AG10803 (cell line): ENCODE data around the gene IFNK.
A peak's percentile ranks its signal among the peaks of the same experiment; 100 is the strongest.

Source experiments
- DNase-seq: peaks from one replicate; pipeline ENCODE4 v3.0.0; 2010; ENCODE audit warnings: low read depth
- H3K4me3 ChIP-seq: 2 replicates; pipeline ENCODE4 v1.5.1; 2011; ENCODE audit warnings: mild to moderate bottlenecking, low read length, control low read depth
- CTCF ChIP-seq: conservative IDR thresholded peaks from 2 replicates; pipeline ENCODE4 v1.5.1; 2011; ENCODE audit warnings: mild to moderate bottlenecking, low read length, control low read depth, inconsistent platforms

IFNK gene

GRCh38 chr9:27563738-27564430 is 39.8 kb downstream of the IFNK start:
- no peak for TF ChIP-seq CTCF
- no peak overlapping the region for H3K4me3 ChIP-seq
- no peak for DNase-seq

GRCh38 chr9:27564670-27565069 is 40.6 kb downstream of the IFNK start:
- TF ChIP-seq CTCF, result no peak
- no peak for DNase-seq
- no peak overlapping the region for H3K4me3 ChIP-seq

- no peak overlapping the region for H3K4me3 ChIP-seq
- no peak for TF ChIP-seq CTCF
- DNase-seq, result no peak
These were observed 41.6 kb downstream of the IFNK start for GRCh38 chr9:27565696-27566095.

- no peak for DNase-seq
- no peak for TF ChIP-seq CTCF
These were observed 42.0 kb downstream of the IFNK start for GRCh38 chr9:27566118-27566517.

GRCh38 chr9:27569406-27569805 is 45.3 kb downstream of the IFNK start:
- no peak for DNase-seq
- no peak overlapping the region for H3K4me3 ChIP-seq
- TF ChIP-seq CTCF, result no peak

More at GRCh38 chr9:27566118-27566517, 42.0 kb downstream of the IFNK start:
- H3K4me3 ChIP-seq, result no peak overlapping the region

GRCh38 chr9:27571011-27571410 is 46.9 kb downstream of the IFNK start:
- no peak for DNase-seq
- TF ChIP-seq CTCF, result no peak
- no peak overlapping the region for H3K4me3 ChIP-seq

GRCh38 chr9:27572061-27572460 is 48.0 kb downstream of the IFNK start:
- no peak for DNase-seq
- no peak for TF ChIP-seq CTCF
- H3K4me3 ChIP-seq, result peak overlapping the region; percentile 78
